Bronchial epithelial cell (primary cell): ENCODE measurements around the gene CHIC2. TPM values are rescaled to one million over a fixed set of nuclear protein-coding genes. Genes with fewer than 3 reads are reported as not detected.
"Not testable (repeated sequence)": the region's sequence is repeated elsewhere in the genome, so short reads cannot be mapped to it uniquely, and the experiment has no call there.

Experiments
- DNase-seq: peaks from one replicate; pipeline ENCODE4 v3.0.0-alpha.2; 2010; ENCODE audit warnings: low read depth
- FAIRE-seq: peaks from 2 replicates; lab custom pipeline; 2011; peaks lifted over from hg19 to GRCh38; lab: Jason Lieb, UNC
- H3K27me3 ChIP-seq: 2 replicates; pipeline ENCODE4 v1.5.1; 2011; ENCODE audit warnings: low read length; ENCODE audit not compliant: control insufficient read depth, insufficient read depth
- H3K36me3 ChIP-seq: 2 replicates; pipeline ENCODE4 v1.5.1; 2011; ENCODE audit warnings: low read length; ENCODE audit not compliant: control insufficient read depth, insufficient read depth
- H3K4me3 ChIP-seq: 2 replicates; pipeline ENCODE4 v1.5.1; 2011; ENCODE audit warnings: mild to moderate bottlenecking, low read depth, low read length, control low read depth
- CTCF ChIP-seq: IDR thresholded peaks from 2 replicates; pipeline ENCODE4 v1.5.1; 2011; ENCODE audit warnings: mild to moderate bottlenecking, moderate library complexity, low read length, control low read depth, inconsistent platforms; ENCODE audit not compliant: insufficient read depth, severe bottlenecking
- total RNA-seq: library from RNA; depleted of rRNA; stranded (reverse); fragments of >200 nt; gene quantifications from 2 replicates; pipeline ENCODE4 v1.2.1, GENCODE V29; 2014

The CHIC2 gene
- 36.1 and 42.2 TPM in 2 replicates for total RNA-seq

- DNase-seq (peak; percentile 80), FAIRE-seq (no peak)
- Histone ChIP-seq H3K36me3 (no peaks in the 10 kb centered on the region), H3K4me3 (peak within 1 kb of the TSS; percentile 92), H3K27me3 (no peaks in the 10 kb centered on the region)
- TF ChIP-seq CTCF: no peak
Observed at GRCh38 chr4:54064317-54065111, at the start of gene CHIC2. Gene CHIC2, minus strand, starts transcription at chr4:54064605. Its CDS starts 305 bp downstream, at chr4:54064300.

- H3K4me3 ChIP-seq, FAIRE-seq, H3K36me3 ChIP-seq: not testable (repeated sequence)
- DNase-seq: peak; percentile 57
- H3K27me3 ChIP-seq: peaks cover 17% of the 10 kb centered on the region
Observed at GRCh38 chr4:54113206-54113605, 48.8 kb upstream of the CHIC2 start.

- TF ChIP-seq CTCF: no peak
- DNase-seq (no peak), FAIRE-seq (no peak)
- Histone ChIP-seq H3K4me3 (peak overlapping the region; percentile 12), H3K27me3 (peaks cover 35% of the 10 kb centered on the region), H3K36me3 (no peaks in the 10 kb centered on the region)
Observed at GRCh38 chr4:54110019-54110416, 45.6 kb upstream of the CHIC2 start.

- H3K4me3 ChIP-seq: peak overlapping the region; percentile 12
- no peak for TF ChIP-seq CTCF
- FAIRE-seq (no peak), DNase-seq (no peak)
- H3K27me3 ChIP-seq: peaks cover 37% of the 10 kb centered on the region
- no peaks in the 10 kb centered on the region for H3K36me3 ChIP-seq
Observed at GRCh38 chr4:54109241-54110018, 45.0 kb upstream of the CHIC2 start.

DNA sequence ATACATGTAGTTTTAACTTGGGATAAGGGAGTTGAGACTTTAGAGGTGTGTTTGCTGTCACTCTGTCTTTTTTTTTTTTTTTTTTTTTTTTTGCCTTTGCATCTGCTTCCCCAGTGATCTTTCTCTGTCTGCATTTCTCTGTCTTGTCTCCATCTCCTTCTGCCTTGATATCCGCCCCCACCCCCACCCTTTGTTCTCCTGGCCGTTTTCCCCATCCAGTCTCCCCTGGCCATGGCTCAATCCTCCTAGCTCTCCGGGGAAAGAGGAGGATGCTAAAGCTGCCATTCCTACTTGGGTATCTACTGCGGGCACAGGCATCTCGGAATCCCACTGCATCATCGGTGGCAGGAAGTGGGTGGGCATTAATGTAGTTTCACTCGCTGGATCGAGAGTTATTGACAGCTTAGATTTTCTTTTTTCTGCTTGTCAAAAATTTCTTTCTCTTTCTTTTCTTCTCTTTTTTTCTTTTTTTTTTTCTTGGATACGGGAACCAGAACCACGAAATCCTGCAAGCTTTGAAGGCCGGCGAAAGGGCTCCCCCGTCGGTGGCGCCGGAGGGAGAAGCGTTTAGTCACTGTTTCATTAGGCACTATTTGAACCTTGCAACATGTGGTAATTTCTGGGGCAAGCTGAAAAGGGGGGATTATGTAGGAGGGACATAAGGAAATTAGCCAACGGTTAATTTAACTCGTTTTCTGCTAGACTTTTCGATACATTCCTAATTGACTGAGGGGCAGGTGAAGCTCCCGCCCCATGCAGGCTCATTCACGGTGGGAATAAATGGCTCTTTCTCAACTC is 43.7 kb upstream of the CHIC2 start:
- no peak for TF ChIP-seq CTCF
- DNase-seq (no peak), FAIRE-seq (no peak)
- no peak overlapping the region for H3K4me3 ChIP-seq
- H3K36me3 ChIP-seq: no peaks in the 10 kb centered on the region
- peaks cover 45% of the 10 kb centered on the region for H3K27me3 ChIP-seq
